GM12878 (cell line): ENCODE data around the gene CDC123.

Source experiments
- EZH2 ChIP-seq: IDR thresholded peaks from 2 replicates; pipeline ENCODE4 v1.6.1; 2012; ENCODE audit warnings: low read depth, mild to moderate bottlenecking, control low read depth, inconsistent platforms, low read length, borderline replicate concordance; ENCODE audit not compliant: control insufficient read depth
- HDGF ChIP-seq: fragments of 450-650 bp; IDR thresholded peaks from 2 replicates; pipeline ENCODE4 v1.6.1; 2016; ENCODE audit warnings: antibody characterized with exemption
- PAX8 ChIP-seq: fragments of 450-650 bp; IDR thresholded peaks from 2 replicates; pipeline ENCODE4 v1.6.1; 2017; ENCODE audit warnings: mild to moderate bottlenecking, moderate library complexity
- SMC3 ChIP-seq: IDR thresholded peaks from 2 replicates; pipeline ENCODE4 v1.6.1; 2011; ENCODE audit warnings: low read length, improper control_type of control experiment, borderline replicate concordance
- SRF ChIP-seq, 2 experiments: IDR thresholded peaks; 2 replicates each; pipeline ENCODE4 v1.6.1; 2011; ENCODE audit warnings: low read depth in 2 of 2, low read length in 2 of 2, mild to moderate bottlenecking in 1 of 2, moderate library complexity in 1 of 2
- YY1 ChIP-seq: IDR thresholded peaks from 2 replicates; pipeline ENCODE4 v1.6.1; 2011; ENCODE audit warnings: low read depth, mild to moderate bottlenecking, low read length
- TF ChIP-seq, protein P1 (sequence below): fragments of 450-650 bp; IDR thresholded peaks from 2 replicates; pipeline ENCODE4 v1.6.1; 2017; ENCODE audit warnings: mild to moderate bottlenecking, moderate library complexity

- TF ChIP-seq HDGF = no peak
- no peak for TF ChIP-seq SRF (IDR thresholded peaks at IDR 0.05; ENCODE audit: low read depth in 2 of 2, low read length in 2 of 2)
- TF ChIP-seq YY1 = no peak
- TF ChIP-seq, protein P1, sequence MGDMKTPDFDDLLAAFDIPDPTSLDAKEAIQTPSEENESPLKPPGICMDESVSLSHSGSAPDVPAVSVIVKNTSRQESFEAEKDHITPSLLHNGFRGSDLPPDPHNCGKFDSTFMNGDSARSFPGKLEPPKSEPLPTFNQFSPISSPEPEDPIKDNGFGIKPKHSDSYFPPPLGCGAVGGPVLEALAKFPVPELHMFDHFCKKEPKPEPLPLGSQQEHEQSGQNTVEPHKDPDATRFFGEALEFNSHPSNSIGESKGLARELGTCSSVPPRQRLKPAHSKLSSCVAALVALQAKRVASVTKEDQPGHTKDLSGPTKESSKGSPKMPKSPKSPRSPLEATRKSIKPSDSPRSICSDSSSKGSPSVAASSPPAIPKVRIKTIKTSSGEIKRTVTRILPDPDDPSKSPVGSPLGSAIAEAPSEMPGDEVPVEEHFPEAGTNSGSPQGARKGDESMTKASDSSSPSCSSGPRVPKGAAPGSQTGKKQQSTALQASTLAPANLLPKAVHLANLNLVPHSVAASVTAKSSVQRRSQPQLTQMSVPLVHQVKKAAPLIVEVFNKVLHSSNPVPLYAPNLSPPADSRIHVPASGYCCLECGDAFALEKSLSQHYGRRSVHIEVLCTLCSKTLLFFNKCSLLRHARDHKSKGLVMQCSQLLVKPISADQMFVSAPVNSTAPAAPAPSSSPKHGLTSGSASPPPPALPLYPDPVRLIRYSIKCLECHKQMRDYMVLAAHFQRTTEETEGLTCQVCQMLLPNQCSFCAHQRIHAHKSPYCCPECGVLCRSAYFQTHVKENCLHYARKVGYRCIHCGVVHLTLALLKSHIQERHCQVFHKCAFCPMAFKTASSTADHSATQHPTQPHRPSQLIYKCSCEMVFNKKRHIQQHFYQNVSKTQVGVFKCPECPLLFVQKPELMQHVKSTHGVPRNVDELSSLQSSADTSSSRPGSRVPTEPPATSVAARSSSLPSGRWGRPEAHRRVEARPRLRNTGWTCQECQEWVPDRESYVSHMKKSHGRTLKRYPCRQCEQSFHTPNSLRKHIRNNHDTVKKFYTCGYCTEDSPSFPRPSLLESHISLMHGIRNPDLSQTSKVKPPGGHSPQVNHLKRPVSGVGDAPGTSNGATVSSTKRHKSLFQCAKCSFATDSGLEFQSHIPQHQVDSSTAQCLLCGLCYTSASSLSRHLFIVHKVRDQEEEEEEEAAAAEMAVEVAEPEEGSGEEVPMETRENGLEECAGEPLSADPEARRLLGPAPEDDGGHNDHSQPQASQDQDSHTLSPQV = no peak
- no peak for TF ChIP-seq PAX8
- TF ChIP-seq SMC3 = no peak
- no peak for TF ChIP-seq EZH2
Observed at GRCh38 chr10:12195281-12195602, 746 bp upstream of the CDC123 start.
